ENCODE results near the gene GRIA1. TPM values are rescaled to one million over a fixed set of nuclear protein-coding genes. Genes with fewer than 3 reads are reported as not detected.

The GRIA1 gene
- total and polyA plus RNA-seq, 9 donors, result 0.11 to 1.4 (median 0.34) TPM; not detected in 2

DNA sequence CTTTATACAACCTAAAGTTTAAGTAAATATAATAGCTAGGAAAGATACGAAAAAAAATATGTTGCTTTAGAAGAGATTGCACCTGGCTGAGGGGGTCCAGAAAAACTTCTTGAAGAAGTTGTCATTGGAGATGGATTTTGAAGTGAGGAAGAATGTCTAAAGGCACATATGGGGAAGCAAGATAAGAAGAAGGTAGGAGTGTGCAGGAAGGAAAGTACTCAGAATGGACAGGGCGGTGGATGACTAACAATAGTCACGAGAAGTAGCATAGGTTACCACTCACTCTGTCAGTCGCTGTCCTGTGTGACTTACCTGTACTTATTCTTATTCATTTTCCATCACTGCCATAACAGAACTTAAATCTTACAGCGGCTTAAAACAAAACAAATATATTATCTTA, 251.6 kb downstream of the GRIA1 start:
- Histone ChIP-seq H3K4me3 (no peak overlapping the region), H3K9me3 (no peaks in the 10 kb centered on the region)
- no peak for DNase-seq

GRCh38 chr5:153744751-153745150, 254.3 kb downstream of the GRIA1 start:
- Histone ChIP-seq H3K9me3 (no peaks in the 10 kb centered on the region), H3K27ac (no peak overlapping the region), H3K36me3 (no peaks in the 10 kb centered on the region), H3K4me3 (no peak overlapping the region), H3K4me1 (ENCODE audit: insufficient read depth) (no peaks in the 10 kb centered on the region), H3K27me3 (no peaks in the 10 kb centered on the region)
- no peak for DNase-seq
- WGBS, 3 donors, result 74 to 81% (median 80%) methylated on average over 2 of the region's 2 CpGs
- intact Hi-C loops (cut with DNase I), result no loop called here
- TF ChIP-seq, protein P1, sequence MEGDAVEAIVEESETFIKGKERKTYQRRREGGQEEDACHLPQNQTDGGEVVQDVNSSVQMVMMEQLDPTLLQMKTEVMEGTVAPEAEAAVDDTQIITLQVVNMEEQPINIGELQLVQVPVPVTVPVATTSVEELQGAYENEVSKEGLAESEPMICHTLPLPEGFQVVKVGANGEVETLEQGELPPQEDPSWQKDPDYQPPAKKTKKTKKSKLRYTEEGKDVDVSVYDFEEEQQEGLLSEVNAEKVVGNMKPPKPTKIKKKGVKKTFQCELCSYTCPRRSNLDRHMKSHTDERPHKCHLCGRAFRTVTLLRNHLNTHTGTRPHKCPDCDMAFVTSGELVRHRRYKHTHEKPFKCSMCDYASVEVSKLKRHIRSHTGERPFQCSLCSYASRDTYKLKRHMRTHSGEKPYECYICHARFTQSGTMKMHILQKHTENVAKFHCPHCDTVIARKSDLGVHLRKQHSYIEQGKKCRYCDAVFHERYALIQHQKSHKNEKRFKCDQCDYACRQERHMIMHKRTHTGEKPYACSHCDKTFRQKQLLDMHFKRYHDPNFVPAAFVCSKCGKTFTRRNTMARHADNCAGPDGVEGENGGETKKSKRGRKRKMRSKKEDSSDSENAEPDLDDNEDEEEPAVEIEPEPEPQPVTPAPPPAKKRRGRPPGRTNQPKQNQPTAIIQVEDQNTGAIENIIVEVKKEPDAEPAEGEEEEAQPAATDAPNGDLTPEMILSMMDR (IDR thresholded peaks at IDR 0.05), result no peak
- TF ChIP-seq POLR2A (IDR thresholded peaks at IDR 0.05), result no peak
- no peak for TF ChIP-seq EP300 (IDR thresholded peaks at IDR 0.05)

More for the DNA sequence above, 251.6 kb downstream of the GRIA1 start:
- H3K4me1 ChIP-seq (ENCODE audit: insufficient read depth), result no peaks in the 10 kb centered on the region
- intact Hi-C loops (cut with DNase I), result no loop called here
- TF ChIP-seq EP300 (IDR thresholded peaks at IDR 0.05) (no peak), POLR2A (IDR thresholded peaks at IDR 0.05) (no peak)
- TF ChIP-seq, protein P1 (IDR thresholded peaks at IDR 0.05), result no peak
- H3K36me3 ChIP-seq, result no peaks in the 10 kb centered on the region
- WGBS, 3 donors, result 58 to 71% (median 63%) methylated on average over 5 of the region's 5 CpGs
- no peak overlapping the region for H3K27ac ChIP-seq
- no peaks in the 10 kb centered on the region for H3K27me3 ChIP-seq

- Histone ChIP-seq H3K27ac (no peak overlapping the region), H3K9me3 (no peaks in the 10 kb centered on the region), H3K4me3 (no peak overlapping the region), H3K36me3 (no peaks in the 10 kb centered on the region), H3K4me1 (ENCODE audit: insufficient read depth) (no peaks in the 10 kb centered on the region), H3K27me3 (no peaks in the 10 kb centered on the region)
- DNase-seq, result no peak
- 44 to 51% (median 50%) methylated on average over 5 of the region's 5 CpGs for WGBS, 3 donors
- intact Hi-C loops (cut with DNase I), result no loop called here
- no peak for TF ChIP-seq POLR2A (IDR thresholded peaks at IDR 0.05)
- TF ChIP-seq, protein P1 (IDR thresholded peaks at IDR 0.05), result no peak
- no peak for TF ChIP-seq EP300 (IDR thresholded peaks at IDR 0.05)
These were observed 255.4 kb downstream of the GRIA1 start for GRCh38 chr5:153745778-153746395.

DNA sequence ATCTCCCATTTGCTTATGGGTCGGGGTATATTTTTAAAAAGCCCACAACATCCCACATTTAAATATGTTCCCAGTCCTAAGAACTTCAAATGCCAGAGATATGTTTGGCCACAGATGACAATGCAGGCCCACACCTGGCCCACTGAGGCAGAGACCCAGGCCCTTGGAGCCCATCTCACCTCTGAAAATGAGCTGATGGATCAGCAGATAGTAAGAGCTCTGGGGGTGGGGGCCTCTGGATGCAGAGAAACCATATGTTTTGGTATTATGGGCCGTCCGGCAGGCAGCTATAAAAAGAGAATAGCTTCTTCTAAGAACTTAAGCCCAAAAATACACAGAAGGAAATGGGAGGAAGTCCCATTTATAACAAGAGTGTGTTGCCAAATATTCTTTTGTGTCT, 256.0 kb downstream of the GRIA1 start:
- WGBS, 3 donors, result 54 to 78% (median 61%) methylated on average over 3 of the region's 3 CpGs
- TF ChIP-seq, protein P1 (IDR thresholded peaks at IDR 0.05), result no peak
- TF ChIP-seq POLR2A (IDR thresholded peaks at IDR 0.05) (no peak), EP300 (IDR thresholded peaks at IDR 0.05) (no peak)

More for the DNA sequence above, 256.0 kb downstream of the GRIA1 start:
- DNase-seq, result no peak
- Histone ChIP-seq H3K4me1 (ENCODE audit: insufficient read depth) (no peaks in the 10 kb centered on the region), H3K27me3 (no peaks in the 10 kb centered on the region), H3K9me3 (no peaks in the 10 kb centered on the region), H3K27ac (no peak overlapping the region), H3K36me3 (no peaks in the 10 kb centered on the region), H3K4me3 (no peak overlapping the region)
- intact Hi-C loops (cut with DNase I), result no loop called here
